ENCODE data around the gene N4BP2L1. TPM values are rescaled to one million over a fixed set of nuclear protein-coding genes. Genes with fewer than 3 reads are reported as not detected.

The N4BP2L1 gene
- total RNA-seq, 1 experiment from 2014 or later, result 1.1 TPM

DNA sequence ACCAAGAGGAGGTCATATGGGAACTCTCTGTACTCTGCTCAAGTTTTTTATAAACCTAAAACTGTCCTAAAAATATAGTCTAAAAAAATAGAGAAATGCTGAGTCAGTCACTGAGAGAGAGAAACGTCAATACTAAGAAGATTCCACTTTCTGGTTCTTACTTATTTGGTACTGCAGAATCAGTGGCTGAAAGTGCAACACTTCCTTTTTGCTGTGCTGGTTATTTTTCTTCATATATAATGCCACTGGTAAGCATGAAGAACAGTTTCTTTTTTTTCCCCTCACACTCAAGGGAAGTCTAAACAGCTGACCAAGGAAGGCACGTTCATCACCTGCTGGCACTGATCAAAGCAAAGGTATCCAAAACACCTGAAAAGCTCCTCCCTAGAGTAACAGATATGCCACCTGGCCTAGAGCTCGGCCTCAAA lies 44.3 kb upstream of the N4BP2L1 start:
- no peak for ATAC-seq
- H3K79me2 ChIP-seq (ENCODE audit: insufficient read depth, low read length), result no peaks in the 10 kb centered on the region
- TF ChIP-seq JUND (IDR thresholded peaks at IDR 0.05) (no peak), YY1 (IDR thresholded peaks at IDR 0.05; ENCODE audit: extremely low read depth, insufficient replicate concordance, low read depth, low read length) (no peak), CEBPB (IDR thresholded peaks at IDR 0.05; ENCODE audit: low read depth) (no peak), CBX3 (IDR thresholded peaks at IDR 0.05; ENCODE audit: low read depth) (no peak), SIN3A (IDR thresholded peaks at IDR 0.05; ENCODE audit: low read depth) (no peak), EGR1 (IDR thresholded peaks at IDR 0.05; ENCODE audit: low read depth) (no peak), EZH2phosphoT487 (IDR thresholded peaks at IDR 0.05; ENCODE audit: borderline replicate concordance) (no peak), SRF (IDR thresholded peaks at IDR 0.05; ENCODE audit: low read depth) (no peak), ELF1 (IDR thresholded peaks at IDR 0.05; ENCODE audit: borderline replicate concordance, low read depth) (no peak), ZNF274 (IDR thresholded peaks at IDR 0.05; ENCODE audit: low read depth, low read length) (no peak), EZH2 (IDR thresholded peaks at IDR 0.05) (no peak)
- TF ChIP-seq, protein P1, sequence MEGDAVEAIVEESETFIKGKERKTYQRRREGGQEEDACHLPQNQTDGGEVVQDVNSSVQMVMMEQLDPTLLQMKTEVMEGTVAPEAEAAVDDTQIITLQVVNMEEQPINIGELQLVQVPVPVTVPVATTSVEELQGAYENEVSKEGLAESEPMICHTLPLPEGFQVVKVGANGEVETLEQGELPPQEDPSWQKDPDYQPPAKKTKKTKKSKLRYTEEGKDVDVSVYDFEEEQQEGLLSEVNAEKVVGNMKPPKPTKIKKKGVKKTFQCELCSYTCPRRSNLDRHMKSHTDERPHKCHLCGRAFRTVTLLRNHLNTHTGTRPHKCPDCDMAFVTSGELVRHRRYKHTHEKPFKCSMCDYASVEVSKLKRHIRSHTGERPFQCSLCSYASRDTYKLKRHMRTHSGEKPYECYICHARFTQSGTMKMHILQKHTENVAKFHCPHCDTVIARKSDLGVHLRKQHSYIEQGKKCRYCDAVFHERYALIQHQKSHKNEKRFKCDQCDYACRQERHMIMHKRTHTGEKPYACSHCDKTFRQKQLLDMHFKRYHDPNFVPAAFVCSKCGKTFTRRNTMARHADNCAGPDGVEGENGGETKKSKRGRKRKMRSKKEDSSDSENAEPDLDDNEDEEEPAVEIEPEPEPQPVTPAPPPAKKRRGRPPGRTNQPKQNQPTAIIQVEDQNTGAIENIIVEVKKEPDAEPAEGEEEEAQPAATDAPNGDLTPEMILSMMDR (IDR thresholded peaks at IDR 0.05 in 2 of 3, conservative IDR thresholded peaks at IDR 0.05 in 1 of 3; ENCODE audit: borderline replicate concordance in 1 of 3, insufficient read depth in 1 of 3, low read depth in 2 of 3, low read length in 2 of 3), result no peak
- RAD21 ChIA-PET (ENCODE audit: low non-redundant PET in 1 of 2, low total read pairs in 2 of 2, uncharacterized antibody in 2 of 2, unreplicated experiment in 2 of 2), result no interaction called here
- H3K9me3 ChIP-seq (ENCODE audit: control insufficient read depth in 1 of 2, insufficient read depth in 1 of 2, low read depth in 1 of 2, low read length in 2 of 2), result no peaks in the 10 kb centered on the region
- no peak for DNase-seq (ENCODE audit: low read depth, low spot score)
- intact Hi-C loops (cut with micrococcal nuclease), result no loop called here
- no peak overlapping the region for H3K27ac ChIP-seq (ENCODE audit: low read depth, low read length)
- no peaks in the 10 kb centered on the region for H3K4me1 ChIP-seq (ENCODE audit: control insufficient read depth in 1 of 2, insufficient read depth in 2 of 2, low read length in 2 of 2)
- no peaks in the 10 kb centered on the region for H3K9me2 ChIP-seq (ENCODE audit: insufficient read depth)
- H3K27me3 ChIP-seq (ENCODE audit: insufficient read depth, low read length), result no peaks in the 10 kb centered on the region
- H4K20me1 ChIP-seq (ENCODE audit: insufficient read depth), result no peaks in the 10 kb centered on the region
- no peak overlapping the region for H2AFZ ChIP-seq (ENCODE audit: low read depth, low read length, poor library complexity, severe bottlenecking)
- POLR2A ChIA-PET, result no interaction called here
- no peak overlapping the region for H3K9ac ChIP-seq (ENCODE audit: low read length)
- no peak overlapping the region for H3K4me2 ChIP-seq (ENCODE audit: low read length)
- H3K36me3 ChIP-seq (ENCODE audit: control insufficient read depth in 1 of 2, insufficient read depth in 2 of 2, low read length in 2 of 2), result no peaks in the 10 kb centered on the region
- no TSS peak for BruUV-seq (replicated peaks)
- no peak overlapping the region for H3K4me3 ChIP-seq (replicated peaks in 1 of 2; ENCODE audit: low read depth in 1 of 2, low read length in 2 of 2)
- CTCF ChIA-PET, result no interaction called here

All from HCT116 (cell line).